SK-MEL-5 (cell line): ENCODE measurements around the gene PLXDC2. TPM values are rescaled to one million over a fixed set of nuclear protein-coding genes. Genes with fewer than 3 reads are reported as not detected.

ENCODE experiments used
- DNase-seq: peaks from one replicate; pipeline ENCODE4 v3.0.0-alpha.2; 2016; ENCODE audit warnings: low read depth, low spot score
- in situ Hi-C: cut with HindIII; loops from 2 replicates; pipeline ENCODE4 v1.10.0; 2016; ENCODE audit warnings: low sequenced_read_pairs, high pct_unique_total_duplicates, low pct_unique_long_range_greater_than_20kb
- total RNA-seq: library from RNA; depleted of rRNA; stranded (reverse); fragments of >200 nt; shearing (Covaris generic); gene quantifications from 2 replicates; pipeline ENCODE4 v1.2.3, GENCODE V29; 2014

PLXDC2 gene
- total RNA-seq, 1 experiment from 2014 or later: 0.03 TPM

DNA sequence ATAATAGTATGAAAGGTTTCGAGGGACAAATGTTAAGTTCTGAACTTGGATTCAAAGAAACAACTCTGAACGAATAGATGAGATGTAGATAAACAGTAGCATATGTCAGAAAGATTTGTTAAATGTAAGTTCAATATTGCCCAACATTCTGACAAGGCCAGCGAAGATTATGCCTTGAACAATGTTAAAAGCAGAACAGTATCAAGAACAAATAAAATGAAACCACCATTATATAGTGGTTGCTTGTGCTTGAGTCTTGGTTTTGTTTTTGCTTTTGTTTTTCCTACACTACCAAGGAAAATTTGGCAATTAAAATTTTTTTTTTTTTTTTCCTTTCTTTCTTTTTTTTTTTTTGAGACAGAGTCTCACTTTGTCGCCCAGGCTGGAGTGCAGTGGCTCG is 66.4 kb downstream of the PLXDC2 start:
- in situ Hi-C loops: no loop called here
- DNase-seq: no peak

DNA sequence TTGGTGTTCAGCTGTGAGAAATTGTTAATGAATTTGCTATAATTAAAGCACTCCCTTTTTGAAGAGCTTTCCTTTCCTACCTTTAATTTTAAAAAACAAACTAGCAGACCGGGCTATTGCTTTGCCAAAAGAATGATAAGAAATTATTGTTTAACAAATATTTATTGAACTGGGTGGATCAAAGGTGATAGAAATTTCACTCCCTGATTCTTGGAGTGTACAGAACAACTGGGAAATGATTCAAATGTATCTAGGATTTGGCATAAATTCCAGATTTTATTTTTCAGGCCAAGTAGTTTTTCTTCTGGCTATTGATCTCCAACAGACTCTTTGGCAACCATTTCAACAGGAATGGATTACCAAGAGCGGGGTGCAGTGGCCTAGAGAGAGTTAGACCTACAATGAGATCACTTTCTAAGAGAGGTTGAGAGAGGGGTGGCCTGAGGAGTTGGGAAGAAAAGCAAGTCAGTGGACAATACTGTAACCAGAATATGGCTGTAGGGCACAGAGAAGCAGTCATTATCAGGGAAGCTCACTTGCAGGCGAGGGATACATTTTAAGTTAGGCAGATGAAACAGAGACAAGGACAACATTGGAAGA is 71.9 kb downstream of the PLXDC2 start:
- DNase-seq: no peak
- in situ Hi-C loops: no loop called here

DNA sequence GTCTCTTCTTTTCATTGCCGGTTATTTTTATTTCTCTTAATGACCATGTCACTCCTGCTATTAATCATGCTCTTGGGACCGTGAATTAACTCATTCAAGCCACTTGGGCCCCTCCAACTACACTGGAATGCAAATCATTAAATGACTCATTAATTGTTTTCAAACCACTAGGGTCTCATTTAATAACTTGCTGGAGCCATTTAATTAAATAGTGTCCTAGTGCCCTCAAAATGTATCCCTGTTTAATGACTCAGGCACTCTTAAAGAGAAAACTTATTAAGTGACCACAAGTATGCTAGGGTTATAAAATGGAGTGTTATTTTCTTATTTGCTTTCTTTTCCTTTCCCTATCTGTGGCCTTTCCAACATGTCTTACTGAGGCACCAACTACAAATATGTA is 73.0 kb downstream of the PLXDC2 start:
- DNase-seq: no peak
- in situ Hi-C loops: no loop called here

DNA sequence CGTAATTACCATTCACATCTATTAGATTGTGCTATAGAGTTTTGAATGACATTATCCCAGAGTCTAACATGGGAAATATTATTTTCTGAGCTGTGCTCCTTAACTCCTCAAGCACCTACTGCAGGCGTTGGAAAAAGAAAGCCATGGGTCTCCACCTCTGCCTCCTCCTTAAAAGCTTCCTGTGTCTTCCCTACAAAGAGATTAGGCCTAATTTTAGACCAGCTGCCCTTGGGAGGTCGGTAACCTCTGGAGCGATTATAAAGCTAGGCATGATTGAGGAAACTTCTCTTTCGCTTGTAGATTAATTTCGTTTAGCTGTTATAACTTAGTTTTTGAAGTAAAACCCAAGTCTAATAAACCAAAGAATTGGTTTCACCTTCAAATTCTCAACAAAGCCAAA is 75.2 kb downstream of the PLXDC2 start:
- in situ Hi-C loops: no loop called here
- no peak for DNase-seq

DNA sequence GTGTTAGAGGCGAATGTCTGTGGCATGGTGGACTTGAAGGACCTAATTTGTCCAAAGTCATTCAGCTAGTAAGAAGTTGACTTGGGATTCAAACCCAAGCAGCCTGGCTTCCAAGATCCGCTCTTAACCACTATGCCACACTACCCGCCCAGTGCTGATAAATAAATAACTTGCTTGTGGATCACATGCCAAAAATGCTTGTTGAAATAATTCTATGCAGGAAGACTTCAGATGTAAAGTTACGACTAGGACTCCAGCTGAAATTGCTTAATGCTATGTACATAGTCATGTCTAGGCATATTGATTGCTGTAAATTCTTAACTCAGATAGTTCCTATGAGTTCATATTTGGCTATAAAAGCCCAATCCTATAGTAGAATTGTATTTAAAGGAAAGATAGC is 76.0 kb downstream of the PLXDC2 start:
- DNase-seq: no peak
- in situ Hi-C loops: no loop called here

DNA sequence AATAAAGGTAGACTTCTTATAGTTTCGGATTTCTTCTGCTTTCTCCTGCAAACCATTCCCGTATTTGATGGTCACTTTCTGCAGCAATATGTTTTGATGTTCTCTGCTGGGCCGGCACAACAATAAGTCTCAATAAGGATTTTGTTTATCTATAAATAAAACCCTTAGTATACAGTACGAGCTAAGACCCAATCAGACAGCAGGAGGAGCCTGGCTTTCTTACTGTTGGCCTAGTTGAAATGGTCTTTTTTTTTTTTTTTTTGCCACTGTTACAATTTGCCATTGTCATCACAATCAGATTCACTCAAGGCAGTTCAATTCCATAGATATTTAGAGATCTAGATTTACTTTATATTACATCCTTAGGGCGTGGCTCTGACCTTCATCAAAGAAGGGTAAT is 76.4 kb downstream of the PLXDC2 start:
- no peak for DNase-seq
- in situ Hi-C loops: no loop called here

DNA sequence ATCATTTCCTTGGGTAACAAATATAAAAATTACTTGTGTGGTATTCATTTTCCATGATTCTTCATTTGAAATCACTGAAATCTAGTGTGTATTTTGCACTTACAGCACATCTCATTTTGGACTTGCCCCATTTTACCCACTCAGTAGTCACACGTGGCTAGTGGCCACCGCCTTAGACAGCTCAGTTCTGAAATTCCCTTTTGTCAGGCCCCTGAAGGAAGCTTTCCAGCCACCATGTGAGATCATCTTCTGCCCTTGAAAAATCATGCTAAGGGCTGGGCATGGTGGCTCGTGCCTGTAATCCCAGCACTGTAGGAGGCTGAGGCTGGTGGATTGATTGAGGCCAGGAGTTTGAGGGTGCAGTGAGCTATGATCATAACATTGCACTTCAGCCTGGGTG is 79.3 kb downstream of the PLXDC2 start:
- in situ Hi-C loops: no loop called here
- no peak for DNase-seq

DNA sequence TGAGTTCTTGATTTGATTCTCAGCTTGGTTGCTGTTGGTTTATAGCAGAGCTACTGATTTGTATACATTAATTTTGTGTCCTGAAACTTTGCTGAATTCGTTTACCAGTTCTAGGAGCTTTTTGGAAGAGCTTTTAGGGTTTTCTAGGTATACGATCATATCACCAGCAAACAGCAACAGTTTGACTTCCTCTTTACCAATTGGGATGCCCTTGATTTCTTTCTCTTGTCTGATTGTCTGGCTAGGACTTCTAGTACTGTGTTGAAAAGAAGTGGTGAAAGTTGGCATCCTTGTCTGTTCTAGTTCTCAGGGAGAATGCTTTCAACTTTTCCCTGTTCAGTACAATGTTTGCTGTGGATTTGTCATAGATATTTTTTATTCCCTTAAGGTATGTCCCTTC is 86.2 kb downstream of the PLXDC2 start:
- in situ Hi-C loops: no loop called here
- no peak for DNase-seq

DNA sequence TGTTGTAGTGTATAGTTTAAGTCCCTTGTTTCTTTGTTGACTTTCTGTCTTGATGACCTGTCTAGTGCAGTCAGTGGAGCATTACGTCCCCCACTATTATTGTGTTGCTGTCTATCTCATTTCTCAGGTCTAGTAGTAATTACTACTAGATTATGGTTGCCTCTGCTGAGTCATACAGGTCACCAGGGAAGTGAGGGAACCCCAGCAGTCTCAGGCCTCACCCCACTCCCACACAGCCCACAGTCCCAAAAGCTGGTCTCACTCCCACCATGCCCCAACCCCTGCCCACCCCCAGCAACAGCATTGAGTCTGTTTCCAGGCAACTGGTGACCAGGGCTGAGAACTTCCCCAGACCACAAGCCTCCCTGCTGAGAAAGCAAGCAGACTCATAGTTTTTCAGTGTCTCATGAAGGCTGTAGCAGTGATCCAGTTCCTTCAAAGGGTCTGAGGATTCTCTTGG is 88.0 kb downstream of the PLXDC2 start:
- no peak for DNase-seq
- in situ Hi-C loops: no loop called here

DNA sequence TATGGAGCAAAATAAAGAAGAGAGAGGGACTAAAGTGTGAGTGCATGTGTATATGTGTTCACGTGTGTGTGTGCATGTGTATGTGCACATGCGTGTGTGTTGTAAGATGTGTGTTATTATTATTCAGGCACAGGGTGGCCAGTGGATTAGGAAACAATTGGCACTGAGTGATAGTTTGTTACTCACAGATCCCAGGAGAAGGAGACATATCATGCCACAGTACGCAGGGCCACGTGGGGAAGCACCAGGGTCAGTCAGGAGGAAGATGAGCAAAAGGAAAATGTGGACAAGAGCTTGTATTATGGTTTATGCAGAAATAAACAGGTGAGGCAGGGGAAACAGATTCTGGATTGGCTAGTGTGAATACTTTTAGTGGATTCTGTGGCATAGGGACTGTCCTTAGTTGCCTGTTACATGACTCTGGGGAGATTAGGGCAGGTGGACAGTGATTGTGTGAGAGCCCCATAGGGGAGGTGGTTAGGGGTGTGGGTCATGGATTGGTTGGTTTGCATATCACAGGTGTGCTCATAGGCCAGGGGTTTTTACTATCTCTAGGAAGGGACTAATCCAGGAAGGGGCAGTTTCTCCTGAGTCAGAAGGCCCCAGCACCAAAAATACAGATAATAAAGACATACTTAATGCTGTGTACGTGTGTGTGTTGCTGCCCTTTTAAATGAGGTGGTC is 90.0 kb downstream of the PLXDC2 start:
- in situ Hi-C loops: no loop called here
- DNase-seq: no peak

DNA sequence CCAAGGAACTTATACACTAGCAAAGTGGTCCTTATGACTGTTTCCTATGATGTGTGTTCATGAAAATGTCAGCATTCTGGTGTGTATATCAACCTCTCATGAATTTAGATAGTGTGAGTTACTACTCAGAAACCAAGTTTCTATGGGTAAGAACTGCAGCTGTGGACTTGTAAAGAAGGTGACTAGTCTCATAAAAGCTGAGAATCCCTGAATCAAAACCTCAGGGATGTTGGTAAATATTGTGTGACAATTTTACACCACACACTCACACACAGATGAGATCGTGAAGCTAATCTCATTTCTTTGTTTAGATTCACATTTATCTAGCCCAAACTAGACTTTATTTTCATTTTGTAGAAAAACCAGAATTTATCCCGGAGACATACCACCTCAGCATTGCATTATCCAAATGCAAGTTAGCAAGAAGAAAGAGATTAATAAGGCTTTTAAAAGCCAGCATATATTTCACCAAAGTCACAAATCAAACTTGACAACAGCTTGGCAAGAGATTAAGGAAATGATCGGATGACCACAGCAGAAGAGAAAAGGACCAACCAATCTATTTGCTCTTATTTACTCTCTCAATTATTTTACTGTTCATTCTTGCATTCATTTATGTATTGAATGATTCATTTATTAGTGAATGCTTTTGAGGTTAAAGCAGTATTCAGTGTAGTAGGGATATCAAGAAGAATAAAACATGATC is 92.9 kb downstream of the PLXDC2 start:
- in situ Hi-C loops: no loop called here
- no peak for DNase-seq

DNA sequence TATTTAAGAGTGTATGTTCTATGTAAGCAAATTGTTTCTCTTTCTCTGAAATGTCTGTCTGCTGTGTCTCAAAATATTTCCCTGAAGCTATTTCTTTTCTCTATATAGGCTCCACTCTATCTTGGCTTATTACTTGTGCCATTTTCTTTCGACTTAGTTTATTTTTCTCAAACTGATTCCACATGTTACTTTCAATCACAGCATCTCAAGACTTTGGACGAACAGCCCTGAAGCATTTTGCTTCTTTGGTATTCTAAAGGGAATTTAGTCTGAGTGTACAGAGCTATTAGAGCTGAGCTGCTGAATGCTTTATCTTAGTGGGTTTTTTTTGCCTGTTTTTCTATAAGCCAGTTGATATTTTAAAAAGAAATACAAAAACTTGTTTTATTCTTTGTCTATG is 95.7 kb downstream of the PLXDC2 start:
- DNase-seq: no peak
- in situ Hi-C loops: no loop called here

DNA sequence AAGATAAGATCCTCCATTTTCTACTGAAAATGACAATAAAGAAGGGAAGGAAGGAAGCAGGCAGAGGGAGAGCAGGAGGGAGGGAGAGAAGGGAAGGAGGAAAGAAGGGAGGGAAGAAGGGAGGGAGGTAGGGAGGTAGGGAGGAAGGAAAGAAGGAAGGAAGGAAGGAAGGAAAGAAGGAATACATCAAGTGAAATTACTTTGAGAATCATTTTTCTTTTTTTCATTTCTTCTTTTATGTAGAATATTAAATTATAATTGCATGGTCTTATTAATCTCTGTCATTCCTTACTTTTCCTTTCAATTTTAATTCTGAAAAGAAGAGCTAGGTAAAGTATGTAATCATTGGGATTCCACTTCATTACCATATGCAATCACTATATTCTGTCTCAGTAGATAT is 97.8 kb downstream of the PLXDC2 start:
- no peak for DNase-seq
- in situ Hi-C loops: no loop called here

DNA sequence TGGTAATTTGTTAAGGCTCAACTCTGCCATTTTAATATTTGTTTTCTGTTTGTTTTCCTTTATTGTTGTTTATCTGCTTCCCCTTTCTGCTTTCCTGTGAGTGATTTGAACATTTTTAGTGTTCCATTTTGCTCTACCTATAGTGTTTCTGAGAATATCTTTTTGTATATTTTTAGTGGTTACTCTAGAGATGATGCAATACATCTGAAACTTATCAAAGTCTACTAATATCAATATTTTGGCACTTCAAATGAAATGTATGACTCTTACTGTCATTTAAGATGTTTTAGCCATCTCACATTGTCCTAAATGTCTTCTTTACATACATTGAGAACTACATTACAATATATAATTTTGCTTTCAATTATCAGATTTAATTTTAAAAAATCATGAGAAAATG is 98.9 kb downstream of the PLXDC2 start:
- in situ Hi-C loops: no loop called here
- no peak for DNase-seq

DNA sequence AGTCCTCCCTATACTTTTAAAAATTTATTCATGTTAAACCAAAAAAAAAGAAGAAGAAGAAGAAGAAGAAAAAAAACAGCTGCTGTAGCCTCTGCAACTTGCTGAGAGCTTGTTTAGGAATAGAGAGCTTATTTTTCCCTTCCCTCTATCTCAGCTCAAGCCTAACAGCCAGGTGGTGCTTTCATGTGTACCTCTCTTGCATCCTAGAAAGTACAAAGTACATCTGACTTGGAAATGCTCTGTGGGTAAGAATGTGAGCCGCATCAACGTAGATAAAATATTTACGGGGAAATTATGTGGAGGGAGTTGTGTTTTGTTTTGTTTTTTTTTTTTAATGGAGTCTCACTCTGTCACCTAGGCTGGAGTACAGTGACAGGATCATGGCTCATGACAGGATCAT is 99.6 kb downstream of the PLXDC2 start:
- DNase-seq: no peak
- in situ Hi-C loops: no loop called here

DNA sequence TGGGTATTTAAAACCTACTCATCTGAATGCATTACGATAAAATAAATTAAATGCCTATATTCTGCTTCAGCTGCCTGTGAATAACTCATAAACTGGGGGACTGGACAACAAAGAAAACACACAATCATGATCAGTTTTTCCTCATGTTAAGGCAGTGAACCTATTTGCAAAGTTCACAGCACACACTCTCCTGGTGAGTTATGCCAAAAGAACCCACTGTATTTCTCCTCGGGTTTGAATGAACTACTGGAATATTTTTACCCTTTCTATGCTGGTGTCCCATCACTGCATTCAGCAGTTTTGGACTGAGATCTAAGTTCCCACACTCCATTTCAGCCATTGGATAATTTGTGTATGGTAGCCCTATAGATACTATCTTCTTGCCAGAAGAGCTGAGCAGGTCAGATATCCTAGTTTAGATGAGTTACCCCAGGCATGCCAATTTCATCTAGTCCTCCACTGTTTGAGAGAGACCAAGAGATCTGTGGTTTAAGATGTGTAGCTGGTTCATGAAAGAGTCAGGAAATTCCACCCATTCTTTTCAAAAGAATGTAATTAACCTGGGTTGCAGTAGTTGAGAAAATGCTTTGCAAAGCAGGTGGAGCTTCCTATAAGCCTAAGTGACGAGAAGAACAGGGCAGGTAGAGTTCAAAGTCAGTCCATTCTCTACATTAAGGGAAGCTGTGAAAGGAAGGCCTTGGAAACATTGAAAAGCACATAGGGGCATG is 101.7 kb downstream of the PLXDC2 start:
- no peak for DNase-seq
- in situ Hi-C loops: no loop called here

DNA sequence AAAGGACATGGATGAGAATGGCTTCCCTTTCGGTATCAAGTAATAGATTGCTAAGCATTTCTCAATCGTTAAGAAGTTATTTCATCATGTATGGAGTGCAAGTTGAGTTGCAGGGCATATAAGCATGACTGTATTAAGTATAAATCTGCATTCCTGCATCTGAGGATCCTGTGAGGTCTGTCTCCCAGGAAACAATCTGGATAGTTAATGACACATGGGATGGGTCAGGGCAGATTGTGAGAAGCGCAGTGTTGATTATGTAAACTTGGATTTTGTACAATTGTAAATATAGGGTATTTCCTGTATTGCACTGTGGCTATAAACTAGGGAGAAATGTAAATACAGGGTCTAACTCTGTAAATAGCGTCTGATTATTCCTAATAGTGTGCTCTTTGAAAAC is 102.6 kb downstream of the PLXDC2 start:
- in situ Hi-C loops: no loop called here
- DNase-seq: no peak

DNA sequence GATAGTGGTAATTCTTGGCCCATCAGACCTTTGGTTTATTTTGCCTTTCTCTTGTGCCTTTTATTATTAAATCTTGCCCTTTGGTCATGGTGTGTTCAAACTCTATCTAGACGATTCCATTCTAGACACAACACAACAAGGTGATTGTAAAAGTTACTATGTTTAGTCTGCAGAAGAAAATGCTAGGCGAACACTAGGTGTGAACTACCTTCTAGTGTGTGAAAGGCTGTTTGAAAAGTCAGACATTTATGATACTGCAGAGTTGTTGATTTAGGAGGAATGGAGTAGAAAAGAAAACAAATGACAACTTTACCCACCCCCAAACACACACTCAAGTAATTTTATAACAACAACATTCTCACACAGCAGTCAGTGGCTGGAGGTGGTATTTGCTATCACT is 103.4 kb downstream of the PLXDC2 start:
- DNase-seq: no peak
- in situ Hi-C loops: no loop called here
